GM18517 (cell line): Measurements from ENCODE around the gene CPLANE2.
A peak's percentile ranks its signal among the peaks of the same experiment; 100 is the strongest.
"Not testable (repeated sequence)": the region's sequence is repeated elsewhere in the genome, so short reads cannot be mapped to it uniquely, and the experiment has no call there.

Source experiments
- ATAC-seq: cut with Tn5 transposase; IDR thresholded peaks from one replicate; pipeline ENCODE4 v1.9.1; 2021; ENCODE audit warnings: mild to moderate bottlenecking, moderate library complexity; ENCODE audit not compliant: unreplicated experiment

CPLANE2 gene

DNA sequence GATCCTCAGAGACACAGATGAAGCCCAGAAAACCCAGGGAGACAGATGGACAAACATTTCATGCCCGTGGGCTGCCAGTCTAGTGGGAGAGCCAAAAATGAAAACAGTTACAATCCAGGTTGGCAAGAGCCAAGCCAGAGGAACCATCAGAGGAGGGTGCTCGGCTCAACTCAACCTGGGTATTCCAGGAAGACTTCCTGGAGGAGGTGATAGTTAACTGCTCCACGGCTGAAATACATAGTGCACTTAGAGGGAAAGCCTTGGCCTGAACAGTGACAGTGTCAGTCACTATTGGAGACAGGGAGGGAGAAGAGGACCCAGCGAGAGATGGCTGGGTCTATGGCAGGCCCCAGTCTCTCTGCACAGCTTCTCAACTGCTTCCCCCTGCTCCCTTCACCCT lies 26.4 kb downstream of the CPLANE2 start:
- ATAC-seq, result no peak

DNA sequence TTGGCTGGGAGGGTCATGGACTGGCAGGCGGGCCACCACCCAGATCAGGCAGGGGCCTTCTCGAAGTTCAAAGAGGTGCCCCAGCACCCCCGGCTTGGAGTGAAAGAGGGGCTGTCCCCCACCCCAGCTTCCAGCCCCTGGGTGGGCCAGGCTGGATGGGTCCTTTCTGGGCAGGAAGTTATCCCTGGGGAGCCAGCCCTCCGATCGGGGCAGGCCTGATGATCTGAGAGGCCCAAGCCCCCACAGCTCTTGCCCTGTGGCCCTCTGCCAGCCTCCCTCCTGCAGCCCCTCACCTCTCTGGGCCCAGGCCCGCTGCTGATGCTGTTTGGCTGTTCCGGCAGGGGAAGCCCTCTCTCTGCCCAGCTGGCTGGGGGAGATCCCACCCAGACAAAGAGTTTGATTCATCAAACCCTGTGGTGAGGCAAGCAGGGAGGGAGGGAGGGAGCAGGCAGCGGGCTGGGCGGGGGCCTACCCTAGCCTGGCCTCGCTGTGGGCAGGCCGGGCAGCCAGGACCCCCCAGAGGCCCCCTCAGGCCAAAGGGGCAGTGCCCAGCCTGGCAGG lies 27.1 kb downstream of the CPLANE2 start:
- no peak for ATAC-seq

DNA sequence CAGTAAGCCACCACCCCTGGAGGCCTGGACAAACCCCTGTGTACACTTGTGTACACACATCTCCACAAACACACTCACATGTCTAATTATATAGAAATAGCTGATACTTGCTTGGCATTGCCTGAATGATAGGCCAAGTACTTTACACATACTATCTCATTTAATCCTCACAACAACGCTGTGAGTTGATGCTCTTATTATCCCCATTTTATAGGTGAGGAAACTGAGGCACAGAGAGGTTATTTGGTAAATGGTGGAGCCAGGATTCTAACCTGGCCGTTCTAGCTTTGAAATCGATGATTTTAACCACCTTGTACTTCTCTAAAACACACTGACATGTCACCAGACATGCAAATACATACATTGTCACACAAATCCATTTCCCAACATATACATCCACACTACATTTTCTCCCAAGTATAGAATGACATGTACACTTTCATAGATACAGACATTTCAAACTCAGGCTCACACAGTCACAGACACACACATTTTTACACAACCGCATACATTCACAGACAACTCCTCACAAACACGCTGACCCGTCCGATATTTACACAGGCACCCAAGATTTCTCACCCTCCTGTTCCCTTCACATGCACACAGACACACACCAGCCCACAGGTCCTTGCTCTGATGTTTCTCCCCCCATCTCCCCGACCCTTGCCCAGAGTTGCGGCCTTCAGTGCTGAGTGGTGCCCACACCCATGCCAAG lies 27.7 kb downstream of the CPLANE2 start:
- ATAC-seq, result no peak

DNA sequence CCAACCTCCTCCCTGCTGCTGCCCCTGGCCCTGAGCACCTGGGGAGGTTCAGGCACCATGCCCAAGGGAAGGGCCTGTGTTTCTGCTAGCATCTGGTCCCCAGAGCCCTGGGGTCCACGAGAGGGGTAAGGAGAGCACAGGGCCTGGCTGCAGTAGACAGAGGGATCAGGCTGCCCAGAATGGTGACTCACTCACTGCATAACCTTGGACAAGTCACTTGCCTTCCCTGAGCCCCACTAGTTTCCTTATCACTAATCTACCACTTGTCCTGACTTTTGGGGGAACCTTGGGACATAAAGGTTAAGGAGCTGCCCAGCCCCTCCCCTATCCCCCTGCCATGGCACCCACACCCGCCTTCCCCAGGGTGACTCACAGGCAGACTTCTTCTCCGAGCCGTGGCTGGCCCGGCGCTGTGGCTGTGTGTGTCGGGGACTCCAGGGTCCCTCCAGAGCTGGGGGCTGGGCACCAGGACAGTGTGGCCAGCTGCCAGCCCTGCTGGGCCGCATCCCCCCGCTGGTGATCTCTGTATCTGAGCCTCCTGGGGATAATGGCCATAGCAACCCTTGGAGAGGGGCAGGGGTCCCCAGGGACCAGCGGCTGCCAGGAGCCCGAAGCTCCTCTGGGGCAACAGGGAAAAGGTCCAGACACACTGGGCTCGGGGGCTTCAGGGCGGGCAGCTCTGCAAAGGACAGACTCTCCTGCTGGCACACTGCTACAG lies 28.6 kb downstream of the CPLANE2 start:
- no peak for ATAC-seq

DNA sequence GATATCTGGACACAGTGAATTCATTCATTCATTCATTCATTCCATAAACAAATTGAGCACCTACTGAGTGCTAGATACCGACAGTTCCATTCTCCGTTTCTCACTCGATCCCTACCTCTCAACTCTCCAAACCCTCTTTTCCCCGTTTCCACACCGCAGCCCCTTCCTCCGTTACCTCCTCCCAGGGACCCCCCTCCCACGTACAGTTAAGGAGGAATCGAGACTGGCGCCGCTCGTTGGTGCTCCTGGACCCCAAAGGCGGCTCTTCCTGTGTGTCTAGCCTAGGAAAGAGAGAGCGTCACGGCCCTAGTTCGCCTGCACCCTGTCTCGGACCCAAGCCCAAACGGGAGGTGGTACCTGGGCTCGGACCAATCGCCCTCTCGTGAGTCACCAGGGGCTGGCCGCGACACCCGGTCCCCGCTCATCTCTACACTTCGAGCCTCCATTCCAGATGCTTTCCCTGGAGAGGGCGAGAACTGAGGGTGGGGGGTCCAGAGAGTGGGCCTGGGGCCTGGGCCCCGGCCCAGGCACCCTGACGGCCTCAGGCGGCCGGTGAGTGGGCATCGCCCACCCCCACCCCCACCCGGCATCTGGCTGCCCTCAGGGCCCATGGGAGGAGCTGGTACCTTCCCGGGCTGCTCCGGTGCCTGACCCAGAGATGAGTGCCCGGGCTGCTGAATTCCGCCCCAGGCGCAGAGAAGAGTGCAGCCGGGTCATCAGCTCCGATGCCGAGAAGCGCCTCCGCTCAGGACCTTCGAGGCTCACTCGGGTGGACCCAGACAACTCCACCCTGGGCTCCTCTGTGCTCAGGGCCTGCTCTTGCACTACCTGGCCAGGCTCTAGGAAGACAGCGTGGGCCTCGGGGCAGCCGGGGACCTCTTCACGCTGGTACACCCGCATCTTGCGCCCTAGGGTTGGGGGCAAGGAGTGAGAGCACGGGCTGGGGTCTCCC lies 29.4 kb downstream of the CPLANE2 start:
- ATAC-seq, result no peak

DNA sequence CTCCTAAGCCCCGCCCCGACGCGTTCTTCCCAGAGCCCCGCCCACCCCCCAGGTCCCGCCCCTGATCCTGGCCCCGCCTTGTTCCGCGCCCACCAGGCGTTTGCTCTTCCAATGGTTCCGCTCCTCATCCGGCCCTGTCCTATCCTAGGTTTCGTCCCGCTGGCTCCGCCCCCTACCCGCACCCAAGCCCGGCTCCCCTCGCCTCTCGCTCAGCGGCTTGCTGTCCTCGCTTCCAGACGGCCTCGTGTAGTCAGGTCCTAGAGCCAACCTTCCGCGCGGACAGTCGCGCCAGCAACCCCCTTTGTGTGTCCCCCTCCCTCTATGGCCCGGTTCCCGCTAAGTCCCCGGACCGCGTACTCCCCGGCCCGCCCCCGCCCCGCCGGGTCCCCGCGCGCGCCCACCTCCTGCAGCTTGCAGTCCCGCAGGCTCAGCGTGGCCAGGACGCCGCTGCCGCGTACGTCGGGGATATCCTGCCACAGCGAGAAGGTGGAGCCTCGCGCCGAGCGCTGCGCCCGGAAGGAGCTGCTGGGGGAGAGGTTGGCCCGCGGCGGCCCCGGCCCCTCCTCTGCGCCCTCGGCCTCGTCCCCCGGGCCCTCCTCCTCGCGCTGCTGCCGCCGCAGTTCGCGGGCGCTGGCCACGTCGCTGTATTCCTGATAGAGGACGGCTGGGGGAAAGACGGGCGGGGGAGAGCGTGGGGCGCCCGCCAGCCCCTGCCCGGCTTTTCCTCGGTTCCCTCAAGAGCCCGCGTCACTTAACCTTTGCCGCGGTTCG lies 30.3 kb downstream of the CPLANE2 start:
- peak; percentile 58 for ATAC-seq

DNA sequence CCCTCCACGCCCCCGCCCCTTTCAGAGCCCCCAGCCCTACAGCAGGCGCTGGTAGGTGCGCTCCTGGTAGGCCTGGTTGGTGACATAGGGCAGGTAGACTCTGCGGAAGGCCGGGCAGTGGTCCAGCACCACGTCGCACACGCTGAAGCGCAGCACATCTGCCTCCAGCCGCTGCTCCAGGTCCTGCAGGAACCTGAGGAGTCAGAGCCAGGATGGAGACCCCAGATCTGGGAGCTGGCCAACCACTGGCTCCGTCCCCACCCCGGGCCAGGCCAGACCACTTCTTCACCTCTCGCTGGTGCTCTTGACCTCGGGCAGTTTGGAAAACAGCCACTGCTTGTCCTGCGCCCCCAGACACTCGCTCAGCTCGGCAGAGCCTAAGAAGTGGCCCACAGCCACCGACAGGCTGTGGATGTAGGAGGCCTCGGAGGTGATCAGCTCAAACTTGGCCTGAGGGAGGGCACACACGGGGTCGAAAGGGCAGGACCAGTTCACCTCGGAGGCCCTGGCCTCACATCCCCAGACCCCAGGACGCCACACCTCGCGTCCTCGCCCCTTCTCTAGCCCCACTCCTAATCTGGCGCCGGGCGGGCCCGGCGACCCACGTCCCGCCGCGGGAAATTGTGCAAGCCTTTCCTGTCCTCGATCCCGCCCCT lies 31.0 kb downstream of the CPLANE2 start:
- ATAC-seq, result peak; percentile 26

DNA sequence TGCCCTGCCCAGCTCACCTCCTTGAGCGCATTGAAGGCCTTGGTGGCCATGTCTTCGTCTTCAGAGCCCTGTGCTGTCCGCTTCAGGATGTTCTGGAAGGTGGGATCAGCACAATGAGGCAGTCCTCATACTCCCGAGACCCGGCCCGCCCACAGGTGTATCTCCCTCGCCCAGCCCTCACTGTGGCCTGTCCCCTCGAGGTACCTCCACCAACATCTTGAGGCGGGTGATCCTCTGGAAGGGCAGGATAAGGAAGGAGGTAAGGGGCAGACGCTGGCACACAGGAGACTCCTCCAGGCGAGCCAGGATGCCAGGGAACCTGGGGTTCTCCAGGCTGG lies 31.7 kb downstream of the CPLANE2 start:
- no peak for ATAC-seq

DNA sequence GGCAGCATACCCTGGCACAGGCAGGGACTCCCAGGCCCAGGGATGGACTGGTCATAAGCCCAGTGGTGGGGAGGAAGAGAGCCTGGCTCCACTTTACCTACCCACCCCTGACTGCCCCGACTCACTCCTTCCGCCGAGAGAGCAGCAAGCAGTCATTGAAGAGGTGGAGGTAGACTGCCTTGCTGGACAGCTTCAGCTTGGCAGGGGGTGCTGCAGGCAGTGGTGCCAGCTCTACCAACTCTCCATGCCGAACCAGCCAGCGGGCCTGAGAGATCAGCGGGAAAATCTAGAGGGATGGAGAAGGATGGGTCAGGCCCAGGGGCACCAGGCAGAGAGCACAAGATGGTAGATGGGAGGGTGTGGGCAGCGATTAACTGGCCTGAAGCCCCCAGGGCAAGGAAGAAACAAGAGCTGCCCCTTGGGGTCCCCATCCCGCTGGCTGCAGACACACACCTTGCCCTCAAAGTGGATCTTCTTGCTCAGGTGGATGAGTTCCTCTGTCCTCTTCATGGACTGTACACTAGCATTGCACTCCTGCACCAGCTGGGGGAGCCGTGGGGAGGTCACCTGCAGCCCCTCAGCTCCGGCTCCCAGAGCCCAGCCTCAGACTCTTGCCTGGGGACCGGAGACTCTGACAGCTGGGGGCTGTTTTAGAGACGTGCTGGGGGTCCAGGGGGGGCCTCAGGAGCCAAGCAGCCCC lies 32.2 kb downstream of the CPLANE2 start:
- ATAC-seq, result no peak

DNA sequence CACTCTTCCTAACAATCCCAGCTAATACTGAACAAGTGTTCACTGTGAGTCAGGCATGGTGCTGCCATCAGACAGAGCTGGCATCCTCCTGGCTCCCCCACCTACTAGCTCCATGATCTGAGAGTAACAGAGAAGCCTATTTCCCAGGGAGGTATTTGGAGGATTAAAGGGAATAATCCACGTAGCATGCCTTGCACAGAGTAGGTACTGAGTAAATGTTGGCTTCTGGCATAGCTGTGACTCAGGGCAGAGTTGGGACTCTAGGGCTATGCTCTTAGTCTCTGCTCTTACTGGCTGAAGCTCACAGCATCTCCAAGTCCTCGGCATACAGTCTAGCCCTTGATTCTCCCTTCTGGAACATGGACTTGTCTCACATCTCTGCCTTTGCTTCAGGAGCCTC lies 32.8 kb downstream of the CPLANE2 start:
- ATAC-seq, result no peak

DNA sequence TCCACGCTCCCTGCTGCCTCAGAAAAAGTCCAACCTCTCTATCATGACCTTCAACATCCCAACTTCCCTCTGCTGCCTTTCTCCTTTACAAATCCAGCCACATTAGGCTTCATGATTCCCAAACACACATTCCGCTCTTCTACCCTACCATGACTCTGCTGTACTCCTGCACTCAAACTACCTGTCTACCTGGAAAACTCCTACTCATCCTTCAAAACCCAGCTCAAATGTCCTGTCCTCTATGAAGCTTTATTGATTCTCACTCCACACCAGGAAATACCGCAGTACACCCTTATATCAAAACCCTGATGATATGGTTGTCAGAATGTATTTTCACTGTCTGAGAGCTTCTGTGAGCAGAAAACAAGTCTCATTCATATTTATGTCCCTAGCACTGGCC lies 33.4 kb downstream of the CPLANE2 start:
- ATAC-seq, result no peak

DNA sequence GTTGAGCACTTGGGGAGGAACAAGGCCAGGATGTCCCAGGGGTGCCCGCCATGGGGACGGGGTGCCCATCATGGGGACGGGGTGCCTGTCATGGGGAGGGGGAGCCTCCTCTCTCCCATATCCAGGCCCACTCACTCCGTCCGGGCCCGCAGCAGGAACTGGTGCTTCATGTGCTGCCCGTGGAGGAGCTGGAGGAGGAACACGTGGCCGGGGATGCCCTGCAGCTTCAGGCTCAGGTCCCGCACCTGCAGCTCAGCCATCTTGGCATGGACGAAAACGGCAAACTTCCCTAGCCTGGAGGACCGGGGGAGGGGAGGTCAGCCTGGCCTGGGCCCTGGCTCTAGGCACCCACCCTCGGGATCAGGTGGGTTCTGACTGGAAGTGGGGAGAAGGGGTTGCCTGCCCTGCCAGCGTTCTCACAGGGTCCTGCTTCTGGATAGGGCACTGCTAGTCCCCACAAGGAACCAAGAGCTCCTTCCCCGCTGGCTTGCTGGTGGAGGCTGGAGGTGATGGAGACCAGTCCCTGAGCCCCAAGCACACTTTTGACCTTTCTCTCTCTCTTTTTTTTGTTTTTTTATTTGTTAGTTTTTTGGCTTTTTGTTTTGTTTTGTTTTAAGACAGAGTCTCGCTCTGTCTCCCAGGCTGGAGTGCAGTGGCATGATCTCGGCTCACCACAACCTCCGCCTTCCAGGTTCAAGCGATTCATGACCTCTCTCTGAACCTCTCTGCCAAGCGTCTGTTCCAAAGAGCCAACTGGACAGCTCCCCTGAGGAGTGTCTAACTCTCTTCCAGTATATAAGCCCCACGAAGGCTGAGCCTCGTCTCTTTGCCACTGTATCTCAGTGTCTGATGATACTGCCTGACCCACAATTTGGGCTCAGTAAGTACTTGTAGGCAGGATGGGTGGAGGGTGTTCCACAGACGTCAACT lies 34.4 kb downstream of the CPLANE2 start:
- no peak for ATAC-seq

DNA sequence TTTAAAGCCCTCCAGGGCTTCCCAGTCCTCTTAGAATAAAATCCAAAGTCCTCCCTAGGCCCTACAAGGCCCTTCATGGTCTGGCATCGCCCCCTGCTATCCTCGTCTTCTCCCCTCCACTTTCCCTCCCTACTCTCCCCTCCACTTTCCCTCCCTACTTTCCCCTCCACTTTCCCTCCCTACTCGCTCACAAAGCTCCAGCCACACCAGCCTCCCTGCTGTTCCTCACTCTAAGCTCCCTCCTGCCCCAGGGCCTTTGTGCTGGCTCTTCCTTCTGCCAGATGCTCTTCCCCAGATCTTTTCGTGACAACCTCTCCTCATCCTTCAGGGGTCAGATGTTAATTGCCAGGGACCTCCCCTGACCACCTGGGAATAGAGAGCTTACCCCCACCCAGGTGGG lies 37.3 kb downstream of the CPLANE2 start:
- no peak for ATAC-seq

DNA sequence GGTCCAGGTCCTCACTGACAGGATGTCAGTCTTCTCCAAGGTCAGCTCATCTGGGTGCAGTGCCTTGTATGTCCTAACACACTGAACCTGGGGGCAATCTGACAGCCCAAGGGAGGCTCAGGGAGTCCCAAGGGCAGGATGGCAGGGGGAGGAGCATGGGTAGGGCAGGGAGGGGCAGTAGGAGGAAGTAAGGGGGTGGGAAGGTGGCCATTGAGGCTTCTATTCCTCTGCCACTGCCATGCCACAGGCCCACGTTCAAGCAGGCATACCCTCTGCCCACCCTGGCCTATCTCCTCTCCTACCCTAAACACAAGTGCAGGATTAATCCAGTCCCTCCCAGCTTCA lies 37.9 kb downstream of the CPLANE2 start:
- no peak for ATAC-seq

DNA sequence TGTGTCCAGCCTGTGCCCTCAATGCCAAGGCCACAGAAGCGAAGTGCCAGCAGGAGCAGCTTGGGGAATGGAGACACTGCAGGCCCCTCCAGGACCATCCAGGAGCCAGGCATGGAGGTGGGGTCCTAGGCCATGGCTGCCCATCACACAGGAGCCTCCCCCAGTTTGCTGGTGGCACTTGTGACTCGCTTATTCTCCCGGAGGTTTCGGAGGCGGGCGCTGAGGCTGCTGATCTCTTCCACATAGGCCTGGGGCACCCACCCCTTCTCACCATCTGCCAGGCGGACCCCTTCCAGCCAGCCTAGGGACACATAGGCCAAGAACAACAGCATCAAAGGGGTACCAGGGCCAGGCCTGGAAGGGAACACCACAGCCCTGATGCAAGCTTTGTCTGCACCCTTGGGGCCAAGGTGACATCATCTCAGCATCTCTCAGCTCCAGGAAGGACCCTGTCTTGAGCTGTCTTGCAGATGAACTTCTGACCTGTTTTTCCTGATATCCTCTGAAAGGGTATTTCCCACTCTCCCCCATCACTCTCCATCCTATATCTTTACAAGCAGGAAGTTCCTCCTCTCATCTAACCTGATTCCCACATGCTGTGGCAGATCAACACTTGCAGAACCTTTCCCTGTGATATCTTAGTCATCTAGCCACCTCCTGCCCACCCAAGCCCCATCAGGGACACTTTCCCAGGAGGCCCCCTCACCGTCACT lies 38.4 kb downstream of the CPLANE2 start:
- no peak for ATAC-seq

DNA sequence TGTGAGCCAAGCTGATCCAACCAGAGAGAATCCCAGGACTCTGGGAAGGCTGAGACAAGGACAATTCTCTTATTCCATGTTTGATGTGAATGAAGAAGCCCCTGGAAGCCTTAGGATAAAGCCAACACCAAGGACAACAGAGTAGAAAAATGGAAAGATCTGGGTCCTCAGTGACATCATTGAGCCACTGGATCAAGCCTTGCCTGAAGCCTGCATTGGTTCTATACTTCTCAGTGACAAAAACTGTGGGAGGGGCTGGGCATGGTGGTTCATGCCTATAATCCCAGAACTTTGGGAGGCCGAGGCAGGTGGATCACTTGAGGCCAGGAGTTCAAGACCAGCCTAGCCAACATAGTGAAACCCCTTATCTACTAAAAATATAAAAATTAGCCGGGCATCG lies 40.1 kb downstream of the CPLANE2 start:
- ATAC-seq, result no peak

DNA sequence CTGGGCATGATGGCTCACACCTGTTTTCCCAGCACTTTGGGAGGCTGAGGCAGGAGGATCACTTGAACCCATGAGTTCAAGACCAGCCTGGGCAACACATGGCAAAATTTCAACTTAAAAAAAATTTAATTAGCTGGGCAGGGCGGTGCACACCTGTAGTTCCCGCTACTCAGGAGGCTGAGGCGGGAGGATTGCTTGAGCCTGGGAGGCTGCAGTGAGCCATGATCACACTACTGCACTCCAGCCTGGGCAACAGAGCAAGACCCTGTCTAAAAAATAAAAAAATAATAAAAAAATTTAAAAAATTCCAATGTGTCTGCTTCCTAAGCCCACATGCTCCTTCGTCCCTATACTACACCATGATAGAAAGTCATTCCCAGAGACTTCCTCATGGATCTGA lies 40.8 kb downstream of the CPLANE2 start:
- not testable (repeated sequence) for ATAC-seq

DNA sequence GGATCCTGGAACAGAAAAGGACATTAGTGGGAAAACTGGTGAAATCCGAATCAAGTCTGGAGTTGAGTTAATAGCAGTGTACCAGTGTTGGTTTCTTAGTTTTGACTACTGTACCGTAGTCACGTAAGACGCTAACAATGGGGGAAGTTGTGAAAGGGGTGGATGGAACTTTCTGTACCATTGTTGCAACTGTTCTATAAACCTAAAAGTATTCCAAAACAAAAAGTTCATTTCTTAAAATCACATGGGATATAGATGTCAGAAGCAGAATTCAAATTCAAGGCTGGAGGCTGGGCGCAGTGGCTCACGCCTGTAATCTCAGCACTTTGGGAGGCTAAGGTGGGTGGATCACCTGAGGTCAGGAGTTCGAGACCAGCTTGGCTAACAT lies 41.5 kb downstream of the CPLANE2 start:
- no peak for ATAC-seq
